ENCODE measurements around the gene MED28.
"Not testable (repeated sequence)": the region's sequence is repeated elsewhere in the genome, so short reads cannot be mapped to it uniquely, and the experiment has no call there.

Gene MED28, protein sequence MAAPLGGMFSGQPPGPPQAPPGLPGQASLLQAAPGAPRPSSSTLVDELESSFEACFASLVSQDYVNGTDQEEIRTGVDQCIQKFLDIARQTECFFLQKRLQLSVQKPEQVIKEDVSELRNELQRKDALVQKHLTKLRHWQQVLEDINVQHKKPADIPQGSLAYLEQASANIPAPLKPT

GRCh38 chr4:17614416-17615299, at the start of gene MED28:
Gene MED28, plus strand, starts transcription at chr4:17614641. Its CDS starts 14 bp downstream, at chr4:17614655.
- DNase-seq (ENCODE audit: low read depth): peak; percentile 94
- H3K4me3 ChIP-seq (ENCODE audit: low read length): peak within 1 kb of the TSS; percentile 97
- TF ChIP-seq, protein P1, sequence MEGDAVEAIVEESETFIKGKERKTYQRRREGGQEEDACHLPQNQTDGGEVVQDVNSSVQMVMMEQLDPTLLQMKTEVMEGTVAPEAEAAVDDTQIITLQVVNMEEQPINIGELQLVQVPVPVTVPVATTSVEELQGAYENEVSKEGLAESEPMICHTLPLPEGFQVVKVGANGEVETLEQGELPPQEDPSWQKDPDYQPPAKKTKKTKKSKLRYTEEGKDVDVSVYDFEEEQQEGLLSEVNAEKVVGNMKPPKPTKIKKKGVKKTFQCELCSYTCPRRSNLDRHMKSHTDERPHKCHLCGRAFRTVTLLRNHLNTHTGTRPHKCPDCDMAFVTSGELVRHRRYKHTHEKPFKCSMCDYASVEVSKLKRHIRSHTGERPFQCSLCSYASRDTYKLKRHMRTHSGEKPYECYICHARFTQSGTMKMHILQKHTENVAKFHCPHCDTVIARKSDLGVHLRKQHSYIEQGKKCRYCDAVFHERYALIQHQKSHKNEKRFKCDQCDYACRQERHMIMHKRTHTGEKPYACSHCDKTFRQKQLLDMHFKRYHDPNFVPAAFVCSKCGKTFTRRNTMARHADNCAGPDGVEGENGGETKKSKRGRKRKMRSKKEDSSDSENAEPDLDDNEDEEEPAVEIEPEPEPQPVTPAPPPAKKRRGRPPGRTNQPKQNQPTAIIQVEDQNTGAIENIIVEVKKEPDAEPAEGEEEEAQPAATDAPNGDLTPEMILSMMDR (conservative IDR thresholded peaks at IDR 0.05; ENCODE audit: low read length): no peak; the same call in 1 of the 2 replicates

- H3K4me3 ChIP-seq (ENCODE audit: low read length): no peak overlapping the region
These were observed 48.6 kb upstream of the MED28 start for GRCh38 chr4:17565846-17566245.

GRCh38 chr4:17567271-17567670, 47.2 kb upstream of the MED28 start:
- peak; percentile 82 for DNase-seq (ENCODE audit: low read depth)

More at GRCh38 chr4:17565846-17566245, 48.6 kb upstream of the MED28 start:
- TF ChIP-seq, protein P1 (conservative IDR thresholded peaks at IDR 0.05; ENCODE audit: low read length): no peak
- no peak for DNase-seq (ENCODE audit: low read depth)

GRCh38 chr4:17574206-17574605, 40.2 kb upstream of the MED28 start:
- TF ChIP-seq, protein P1 (conservative IDR thresholded peaks at IDR 0.05; ENCODE audit: low read length): no peak
- no peak for DNase-seq (ENCODE audit: low read depth)
- no peak overlapping the region for H3K4me3 ChIP-seq (ENCODE audit: low read length)

More at GRCh38 chr4:17567271-17567670, 47.2 kb upstream of the MED28 start:
- no peak overlapping the region for H3K4me3 ChIP-seq (ENCODE audit: low read length)
- TF ChIP-seq, protein P1 (conservative IDR thresholded peaks at IDR 0.05; ENCODE audit: low read length): no peak

- DNase-seq (ENCODE audit: low read depth); H3K4me3 ChIP-seq (ENCODE audit: low read length): not testable (repeated sequence)
These were observed 39.3 kb upstream of the MED28 start for GRCh38 chr4:17575177-17575576.

DNA sequence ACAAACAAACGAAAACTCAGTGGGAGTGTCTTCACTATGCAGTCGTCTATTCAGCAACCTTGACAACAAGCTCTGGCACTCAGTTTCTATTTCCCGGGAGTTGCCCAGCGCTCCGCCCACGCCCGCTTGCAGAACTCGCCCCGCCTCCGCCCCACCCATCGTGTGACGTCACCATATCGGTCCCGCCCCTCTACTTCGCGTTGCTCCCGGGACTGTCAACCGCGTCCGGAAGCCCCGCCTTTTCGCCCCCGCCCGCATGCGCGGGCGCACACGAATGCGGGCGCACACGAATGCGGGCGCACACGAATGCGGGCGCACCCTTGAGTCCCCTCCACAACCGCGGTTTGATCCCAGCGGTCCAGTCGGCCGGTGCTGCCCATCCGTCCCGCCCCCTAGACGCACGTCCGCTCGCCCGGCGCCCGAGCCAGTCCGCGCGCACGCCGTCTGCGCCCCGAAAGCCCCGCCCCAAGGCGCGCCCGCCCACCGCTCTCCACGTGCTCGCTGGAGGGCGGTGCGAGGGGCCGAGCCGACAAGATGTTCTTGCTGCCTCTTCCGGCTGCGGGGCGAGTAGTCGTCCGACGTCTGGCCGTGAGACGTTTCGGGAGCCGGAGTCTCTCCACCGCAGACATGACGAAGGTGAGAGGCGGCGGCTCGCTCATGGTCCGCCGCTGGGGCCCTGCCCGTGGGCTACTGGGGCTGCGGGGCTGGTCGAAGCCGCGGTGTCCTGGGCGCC, 37.3 kb upstream of the MED28 start, which contains the start of gene LAP3:
Gene LAP3, plus strand, starts transcription at position 267 of the 733 bp plus-strand sequence. Its CDS starts 268 bp downstream, at position 535.
- TF ChIP-seq, protein P1 (conservative IDR thresholded peaks at IDR 0.05; ENCODE audit: low read length): no peak
- peak within 1 kb of the TSS; percentile 81 for H3K4me3 ChIP-seq (ENCODE audit: low read length)
- DNase-seq (ENCODE audit: low read depth): peak; percentile 95

All from AG10803 (cell line).